Spleen (tissue), 11 donors: ENCODE results near the gene TMX1. TPM values are rescaled to one million over a fixed set of nuclear protein-coding genes. Genes with fewer than 3 reads are reported as not detected.

Experiments
- DNase-seq: peaks from one replicate; pipeline ENCODE4 v3.0.0-alpha.2; 2020
- H3K27ac ChIP-seq, 8 donors: fragments of 200-600 bp; sonication (generic) in 7 of 8; 1 replicate in 4 of 8; 2 replicates in 4 of 8; pipeline versions ENCODE4 v1.5.0 to v1.8.0; 2016 to 2021; ENCODE audit warnings: inconsistent platforms in 4 of 8, mild to moderate bottlenecking in 4 of 8, moderate library complexity in 1 of 8
- H3K27me3 ChIP-seq, 7 donors: fragments of 200-600 bp; sonication (generic) in 6 of 7; replicated peaks in 1 of 7; 1 replicate in 4 of 7; 2 replicates in 3 of 7; pipeline versions ENCODE4 v1.5.0 to v1.8.0; 2016 to 2021; ENCODE audit warnings: inconsistent platforms in 3 of 7, mild to moderate bottlenecking in 1 of 7
- H3K36me3 ChIP-seq, 6 donors: fragments of 200-600 bp; sonication (generic) in 5 of 6; 1 replicate in 4 of 6; 2 replicates in 2 of 6; pipeline versions ENCODE4 v1.5.0 to v1.8.0; 2016 to 2021; ENCODE audit warnings: inconsistent platforms in 2 of 6
- H3K4me1 ChIP-seq, 6 donors: fragments of 200-600 bp; sonication (generic) in 5 of 6; 1 replicate in 3 of 6; 2 replicates in 3 of 6; pipeline versions ENCODE4 v1.5.0 to v1.8.0; 2016 to 2021; ENCODE audit warnings: inconsistent platforms in 3 of 6
- H3K4me3 ChIP-seq, 8 donors: fragments of 200-600 bp; sonication (generic) in 7 of 8; 1 replicate in 4 of 8; 2 replicates in 4 of 8; pipeline versions ENCODE4 v1.5.0 to v1.8.0; 2016 to 2021; ENCODE audit warnings: inconsistent platforms in 4 of 8, mild to moderate bottlenecking in 4 of 8, moderate library complexity in 2 of 8
- H3K9me3 ChIP-seq, 8 donors: fragments of 200-600 bp; sonication (generic) in 7 of 8; 1 replicate in 4 of 8; 2 replicates in 4 of 8; pipeline versions ENCODE4 v1.5.0 to v1.8.0; 2016 to 2021; ENCODE audit warnings: inconsistent platforms in 4 of 8
- POLR2A ChIP-seq, 3 donors: fragments of 450-650 bp; IDR thresholded peaks; one replicate each; pipeline ENCODE4 v1.5.1; 2017; ENCODE audit warnings: antibody characterized with exemption in 3 of 3, mild to moderate bottlenecking in 1 of 3
- POLR2AphosphoS5 ChIP-seq, 3 donors: sonication (generic); formaldehyde crosslinking; IDR thresholded peaks; one replicate each; pipeline ENCODE4 v1.5.1; 2017; ENCODE audit warnings: antibody characterized with exemption in 3 of 3
- WGBS, 5 donors: extraction: QIAGEN DNeasy Blood & Tissue Kit in 3 of 5; methylation state at CpG; one replicate each; pipeline versions ENCODE4 v1.1.5 to v1.1.7; 2013 to 2018; 5-methylcytosine and 5-hydroxymethylcytosine counted together
- intact Hi-C: fragments of 100-400 bp; cut with DNase I; formaldehyde crosslinking; loops from one replicate; pipeline ENCODE4 v1.15.0; 2023; ENCODE audit warnings: low total_unique reads
- polyA plus RNA-seq, 3 donors: library from polyadenylated mRNA; stranded (reverse); fragments of 200-250 nt; gene quantifications; one replicate each; pipeline ENCODE4 v1.2.1, GENCODE V29; 2013
- total RNA-seq, 7 donors: library from RNA; depleted of rRNA in 3 of 7; stranded (reverse); fragments of >200 nt in 3 of 7; fragmentation: NEBNext Ultra II Directional in 4 of 7; extraction: Animal tissue kit (Norgen Biotek cat#: 25700) in 4 of 7; gene quantifications; one replicate each; pipeline versions ENCODE4 v1.1.0 to v1.2.1, GENCODE V29; 2016 to 2021
- TF ChIP-seq, protein P1 (sequence below), 11 experiments: fragments of 200-600 bp in 7 of 11; fragments of 450-650 bp in 4 of 11; sonication (generic) in 4 of 11; IDR thresholded peaks in 8 of 11; conservative IDR thresholded peaks in 3 of 11; 1 replicate in 7 of 11; 2 replicates in 4 of 11; pipeline versions ENCODE4 v1.4.0 to v1.8.0; 2016 to 2021; ENCODE audit warnings: antibody characterized with exemption in 11 of 11, inconsistent platforms in 4 of 11, mild to moderate bottlenecking in 1 of 11
- donor health status: healthy with polysubstance abuse.
- donor health status: DM: no; HTN: no; CAD: no; lungs with moderate emphysema.
- donor health status: DM: no; HTN: no; CAD: no.
- donor health status: Bipolar disorder and iron deficiency.
- donor health status: healthy.
- donor health status: DM: no; HTN: no; CAD: no.
- donor health status: DM: yes; HTN: yes; CAD: no.

TMX1 gene
- total and polyA plus RNA-seq, 10 donors = 6.1 to 41.3 (median 35.0) TPM

GRCh38 chr14:51208982-51209381 is 31.1 kb upstream of the TMX1 start:
- Histone ChIP-seq H3K4me1 (peaks cover 0 to 5% (median under 1%) of the 10 kb centered on the region in 6 donors), H3K36me3 (no peaks in the 10 kb centered on the region), H3K27ac (no peak overlapping the region), H3K4me3 (no peak overlapping the region), H3K9me3 (no peaks in the 10 kb centered on the region), H3K27me3 (no peaks in the 10 kb centered on the region)
- TF ChIP-seq POLR2A (IDR thresholded peaks at IDR 0.05) (no peak), POLR2AphosphoS5 (IDR thresholded peaks at IDR 0.05) (no peak)
- TF ChIP-seq, protein P1, sequence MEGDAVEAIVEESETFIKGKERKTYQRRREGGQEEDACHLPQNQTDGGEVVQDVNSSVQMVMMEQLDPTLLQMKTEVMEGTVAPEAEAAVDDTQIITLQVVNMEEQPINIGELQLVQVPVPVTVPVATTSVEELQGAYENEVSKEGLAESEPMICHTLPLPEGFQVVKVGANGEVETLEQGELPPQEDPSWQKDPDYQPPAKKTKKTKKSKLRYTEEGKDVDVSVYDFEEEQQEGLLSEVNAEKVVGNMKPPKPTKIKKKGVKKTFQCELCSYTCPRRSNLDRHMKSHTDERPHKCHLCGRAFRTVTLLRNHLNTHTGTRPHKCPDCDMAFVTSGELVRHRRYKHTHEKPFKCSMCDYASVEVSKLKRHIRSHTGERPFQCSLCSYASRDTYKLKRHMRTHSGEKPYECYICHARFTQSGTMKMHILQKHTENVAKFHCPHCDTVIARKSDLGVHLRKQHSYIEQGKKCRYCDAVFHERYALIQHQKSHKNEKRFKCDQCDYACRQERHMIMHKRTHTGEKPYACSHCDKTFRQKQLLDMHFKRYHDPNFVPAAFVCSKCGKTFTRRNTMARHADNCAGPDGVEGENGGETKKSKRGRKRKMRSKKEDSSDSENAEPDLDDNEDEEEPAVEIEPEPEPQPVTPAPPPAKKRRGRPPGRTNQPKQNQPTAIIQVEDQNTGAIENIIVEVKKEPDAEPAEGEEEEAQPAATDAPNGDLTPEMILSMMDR (IDR thresholded peaks at IDR 0.05 in 8 of 11, conservative IDR thresholded peaks at IDR 0.05 in 3 of 11) = no peak
- WGBS, 5 donors = 76 to 98% (median 91%) methylated on average over 1 of the region's 1 CpG
- intact Hi-C loops = no loop called here
- DNase-seq = no peak

- Histone ChIP-seq H3K36me3 (no peaks in the 10 kb centered on the region), H3K4me1 (peaks cover 0 to under 1% (median 0%) of the 10 kb centered on the region in 6 donors), H3K27me3 (no peaks in the 10 kb centered on the region), H3K27ac (no peak overlapping the region), H3K4me3 (no peak overlapping the region), H3K9me3 (no peaks in the 10 kb centered on the region)
- 24 to 67% (median 47%) methylated on average over 1 of the region's 1 CpG for WGBS, 5 donors
- no peak for DNase-seq
- intact Hi-C loops = no loop called here
- TF ChIP-seq POLR2A (IDR thresholded peaks at IDR 0.05) (no peak), POLR2AphosphoS5 (IDR thresholded peaks at IDR 0.05) (no peak)
These were observed 30.6 kb upstream of the TMX1 start for GRCh38 chr14:51209457-51209856.

GRCh38 chr14:51210594-51210993 is 29.5 kb upstream of the TMX1 start:
- 67 to 85% (median 77%) methylated on average over 1 of the region's 1 CpG for WGBS, 5 donors
- H3K4me3 ChIP-seq = no peak overlapping the region
- no peaks in the 10 kb centered on the region for H3K4me1 ChIP-seq
- H3K27ac ChIP-seq = no peak overlapping the region
- no peak for DNase-seq
- intact Hi-C loops = no loop called here
- no peaks in the 10 kb centered on the region for H3K27me3 ChIP-seq
- no peaks in the 10 kb centered on the region for H3K9me3 ChIP-seq
- H3K36me3 ChIP-seq = no peaks in the 10 kb centered on the region
- no peak for TF ChIP-seq POLR2A (IDR thresholded peaks at IDR 0.05)
- TF ChIP-seq, protein P1 (IDR thresholded peaks at IDR 0.05 in 8 of 11, conservative IDR thresholded peaks at IDR 0.05 in 3 of 11) = no peak
- no peak for TF ChIP-seq POLR2AphosphoS5 (IDR thresholded peaks at IDR 0.05)

- TF ChIP-seq, protein P1 (IDR thresholded peaks at IDR 0.05 in 8 of 11, conservative IDR thresholded peaks at IDR 0.05 in 3 of 11) = no peak
- TF ChIP-seq POLR2A (IDR thresholded peaks at IDR 0.05) = no peak
- TF ChIP-seq POLR2AphosphoS5 (IDR thresholded peaks at IDR 0.05) = no peak
- Histone ChIP-seq H3K36me3 (no peaks in the 10 kb centered on the region), H3K4me1 (no peaks in the 10 kb centered on the region), H3K9me3 (no peaks in the 10 kb centered on the region), H3K27me3 (no peaks in the 10 kb centered on the region), H3K4me3 (no peak overlapping the region), H3K27ac (no peak overlapping the region)
- intact Hi-C loops = no loop called here
- DNase-seq = no peak
These were observed 28.9 kb upstream of the TMX1 start for GRCh38 chr14:51211149-51211548.

- WGBS, 5 donors = 69 to 81% (median 72%) methylated on average over 1 of the region's 1 CpG
- no peak for DNase-seq
- intact Hi-C loops = no loop called here
These were observed 23.4 kb upstream of the TMX1 start for GRCh38 chr14:51216602-51217001.

More at GRCh38 chr14:51216602-51217001, 23.4 kb upstream of the TMX1 start:
- Histone ChIP-seq H3K4me1 (no peaks in the 10 kb centered on the region), H3K36me3 (no peaks in the 10 kb centered on the region), H3K27ac (no peak overlapping the region), H3K27me3 (no peaks in the 10 kb centered on the region), H3K9me3 (no peaks in the 10 kb centered on the region), H3K4me3 (no peak overlapping the region)
- TF ChIP-seq POLR2A (IDR thresholded peaks at IDR 0.05) = no peak
- TF ChIP-seq, protein P1 (IDR thresholded peaks at IDR 0.05 in 8 of 11, conservative IDR thresholded peaks at IDR 0.05 in 3 of 11) = no peak
- no peak for TF ChIP-seq POLR2AphosphoS5 (IDR thresholded peaks at IDR 0.05)
